NCI-H748 treated with DMSO at 0.1 percent for 48 hours (cell line): ENCODE measurements around the gene DLX2.

Source experiments
- DNase-seq: peaks from one replicate; lab custom pipeline; 2025; lab: John Stamatoyannopoulos, UW

Gene DLX2

GRCh38 chr2:172107690-172108586 is 5.2 kb upstream of the DLX2 start:
- DNase-seq, result no peak

GRCh38 chr2:172106108-172106961 is 3.6 kb upstream of the DLX2 start:
- DNase-seq, result no peak

GRCh38 chr2:172105471-172106107 is 2.9 kb upstream of the DLX2 start:
- no peak for DNase-seq

- DNase-seq, result peak; percentile 82
These were observed 972 bp upstream of the DLX2 start for GRCh38 chr2:172103471-172104272.

GRCh38 chr2:172101821-172102390 is 794 bp downstream of the DLX2 start:
- DNase-seq, result peak; percentile 66

- DNase-seq, result no peak
These were observed 1.5 kb downstream of the DLX2 start for GRCh38 chr2:172100935-172101820.

- DNase-seq, result no peak
These were observed 2.4 kb downstream of the DLX2 start for GRCh38 chr2:172100080-172100934.

GRCh38 chr2:172099472-172100079 is 3.1 kb downstream of the DLX2 start:
- DNase-seq, result no peak

- DNase-seq, result no peak
These were observed 3.8 kb downstream of the DLX2 start for GRCh38 chr2:172098650-172099471.

- no peak for DNase-seq
These were observed 4.4 kb downstream of the DLX2 start for GRCh38 chr2:172098287-172098649.

GRCh38 chr2:172097557-172098131 is 5.1 kb downstream of the DLX2 start:
- DNase-seq, result no peak

GRCh38 chr2:172096626-172097547 is 5.8 kb downstream of the DLX2 start:
- DNase-seq, result peak; percentile 40

GRCh38 chr2:172095905-172096625 is 6.6 kb downstream of the DLX2 start:
- peak; percentile 58 for DNase-seq

GRCh38 chr2:172095146-172095904 is 7.4 kb downstream of the DLX2 start:
- peak; percentile 58 for DNase-seq
